Trophoblast cell (in vitro differentiated cells and primary cell): ENCODE data around the gene POLE4.
A peak's percentile ranks its signal among the peaks of the same experiment; 100 is the strongest.

ENCODE experiments used
- DNase-seq, 2 donors: peaks; one replicate each; pipeline ENCODE4 v3.0.0-alpha.2; 2016
- H2AFZ ChIP-seq: 2 replicates; pipeline ENCODE4 v1.6.1; 2013; ENCODE audit warnings: low read length, moderate library complexity, mild to moderate bottlenecking; ENCODE audit not compliant: insufficient read depth, poor library complexity
- H2AK5ac ChIP-seq: 2 replicates; pipeline ENCODE4 v1.6.1; 2013; ENCODE audit warnings: mild to moderate bottlenecking, low read length
- H2BK120ac ChIP-seq: 2 replicates; pipeline ENCODE4 v1.6.1; 2013; ENCODE audit warnings: low read length, mild to moderate bottlenecking, moderate library complexity; ENCODE audit not compliant: insufficient read depth, poor library complexity
- H2BK12ac ChIP-seq: 2 replicates; pipeline ENCODE4 v1.6.1; 2013; ENCODE audit warnings: mild to moderate bottlenecking, low read length, moderate library complexity
- H2BK5ac ChIP-seq: 2 replicates; pipeline ENCODE4 v1.6.1; 2013; ENCODE audit warnings: low read length, low read depth, moderate library complexity, mild to moderate bottlenecking; ENCODE audit not compliant: poor library complexity
- H3K14ac ChIP-seq: 2 replicates; pipeline ENCODE4 v1.6.1; 2013; ENCODE audit warnings: mild to moderate bottlenecking, low read length
- H3K18ac ChIP-seq: 2 replicates; pipeline ENCODE4 v1.6.1; 2013; ENCODE audit warnings: mild to moderate bottlenecking, low read length
- H3K23ac ChIP-seq: 2 replicates; pipeline ENCODE4 v1.6.1; 2013; ENCODE audit warnings: low read length
- H3K27ac ChIP-seq: 2 replicates; pipeline ENCODE4 v1.5.1; 2013; ENCODE audit warnings: low read depth, mild to moderate bottlenecking, inconsistent platforms, low read length, moderate library complexity
- H3K27me3 ChIP-seq: 2 replicates; pipeline ENCODE4 v1.6.1; 2013; ENCODE audit warnings: inconsistent platforms, mild to moderate bottlenecking, low read length, moderate library complexity; ENCODE audit not compliant: insufficient read depth
- H3K36me3 ChIP-seq, 2 experiments: 1 replicate in 1 of 2; 2 replicates in 1 of 2; pipeline ENCODE4 v1.6.1; 2013; ENCODE audit warnings: low read length in 2 of 2, mild to moderate bottlenecking in 2 of 2, moderate library complexity in 1 of 2; ENCODE audit not compliant: insufficient read depth in 2 of 2, control insufficient read depth in 1 of 2
- H3K4ac ChIP-seq: 2 replicates; pipeline ENCODE4 v1.6.1; 2013; ENCODE audit warnings: low read depth, mild to moderate bottlenecking, low read length, moderate library complexity
- H3K4me1 ChIP-seq, 2 experiments: 1 replicate in 1 of 2; 2 replicates in 1 of 2; pipeline ENCODE4 v1.6.1; 2013; ENCODE audit warnings: low read length in 2 of 2, mild to moderate bottlenecking in 2 of 2, moderate library complexity in 1 of 2; ENCODE audit not compliant: insufficient read depth in 2 of 2, control insufficient read depth in 1 of 2
- H3K4me2 ChIP-seq: 2 replicates; pipeline ENCODE4 v1.6.1; 2013; ENCODE audit warnings: inconsistent platforms, mild to moderate bottlenecking, low read length, moderate library complexity
- H3K4me3 ChIP-seq: 2 replicates; pipeline ENCODE4 v1.5.1; 2013; ENCODE audit warnings: mild to moderate bottlenecking, low read depth, low read length, inconsistent platforms
- H3K79me1 ChIP-seq: one replicate; pipeline ENCODE4 v1.6.1; 2013; ENCODE audit warnings: low read length
- H3K79me2 ChIP-seq: 2 replicates; pipeline ENCODE4 v1.6.1; 2013; ENCODE audit warnings: low read length, mild to moderate bottlenecking; ENCODE audit not compliant: control insufficient read depth, insufficient read depth, poor library complexity
- H3K9ac ChIP-seq: 2 replicates; pipeline ENCODE4 v1.6.1; 2013; ENCODE audit warnings: mild to moderate bottlenecking, low read length
- H3K9me3 ChIP-seq: 2 replicates; pipeline ENCODE4 v1.6.1; 2013; ENCODE audit warnings: low read depth, mild to moderate bottlenecking, control low read depth, inconsistent platforms, low read length; ENCODE audit not compliant: insufficient read depth
- H4K12ac ChIP-seq: 2 replicates; pipeline ENCODE4 v1.6.1; 2013; ENCODE audit warnings: low read depth, mild to moderate bottlenecking, low read length, moderate library complexity
- H4K8ac ChIP-seq: 2 replicates; pipeline ENCODE4 v1.6.1; 2013; ENCODE audit warnings: low read depth, mild to moderate bottlenecking, low read length, moderate library complexity
- H4K91ac ChIP-seq: one replicate; pipeline ENCODE4 v1.6.1; 2013; ENCODE audit warnings: low read depth, mild to moderate bottlenecking, low read length, moderate library complexity
- WGBS: extraction: QIAGEN DNeasy Blood & Tissue Kit; methylation state at CpG from one replicate; pipeline ENCODE4 v1.1.7; 2013; ENCODE audit warnings: missing lambda C conversion rate; ENCODE audit not compliant: insufficient read length, insufficient coverage; ENCODE audit errors: extremely low coverage; 5-methylcytosine and 5-hydroxymethylcytosine counted together

POLE4 gene

DNA sequence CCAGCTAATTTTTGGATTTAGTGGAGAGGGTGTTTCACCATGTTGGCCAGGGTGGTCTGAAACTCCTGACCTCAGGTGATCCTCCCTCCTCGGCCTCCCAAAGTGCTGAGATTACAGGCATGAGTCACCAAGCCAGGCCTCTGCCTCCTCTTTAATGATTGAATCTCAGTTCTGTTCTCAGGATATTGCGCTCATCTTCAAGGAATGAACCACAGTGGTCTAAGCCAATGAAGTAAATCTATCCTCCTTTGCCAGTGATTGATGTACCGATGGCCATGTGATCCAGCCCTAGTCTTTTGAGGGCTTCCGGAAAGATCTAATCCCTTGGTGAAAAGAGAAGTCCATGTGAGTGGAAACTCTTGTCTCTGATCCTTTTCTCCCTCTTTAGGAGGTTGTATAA lies 48.6 kb downstream of the POLE4 start:
- no peak overlapping the region for H2BK120ac ChIP-seq
- no peak overlapping the region for H3K4me3 ChIP-seq
- no peaks in the 10 kb centered on the region for H3K79me1 ChIP-seq
- no peak overlapping the region for H3K14ac ChIP-seq
- no peak overlapping the region for H3K27ac ChIP-seq
- no peak overlapping the region for H3K18ac ChIP-seq
- no peak overlapping the region for H3K23ac ChIP-seq
- WGBS, result no CpG with 5 or more reads among the region's 4 CpGs
- no peak overlapping the region for H4K12ac ChIP-seq
- no peaks in the 10 kb centered on the region for H3K27me3 ChIP-seq
- H3K79me2 ChIP-seq, result no peaks in the 10 kb centered on the region
- H2AFZ ChIP-seq, result no peak overlapping the region
- no peaks in the 10 kb centered on the region for H3K9me3 ChIP-seq
- no peak overlapping the region for H2BK5ac ChIP-seq
- no peak overlapping the region for H3K4me2 ChIP-seq
- H4K91ac ChIP-seq, result no peak overlapping the region
- no peak overlapping the region for H3K9ac ChIP-seq
- H2AK5ac ChIP-seq, result no peak overlapping the region
- H2BK12ac ChIP-seq, result no peak overlapping the region
- no peak overlapping the region for H3K4ac ChIP-seq
- no peak for DNase-seq
- peaks cover 2 to 5% of the 10 kb centered on the region in 2 experiments for H3K4me1 ChIP-seq
- H3K36me3 ChIP-seq, result no peaks in the 10 kb centered on the region
- H4K8ac ChIP-seq, result no peak overlapping the region

- Histone ChIP-seq H4K8ac (no peak overlapping the region), H3K18ac (no peak overlapping the region), H3K79me1 (no peaks in the 10 kb centered on the region), H2AFZ (no peak overlapping the region), H3K9ac (no peak overlapping the region), H2BK12ac (no peak overlapping the region), H3K4me3 (no peak overlapping the region), H3K4ac (no peak overlapping the region), H3K23ac (no peak overlapping the region), H3K9me3 (no peaks in the 10 kb centered on the region), H3K36me3 (no peaks in the 10 kb centered on the region), H2BK5ac (no peak overlapping the region), H4K91ac (no peak overlapping the region), H2AK5ac (no peak overlapping the region), H3K79me2 (no peaks in the 10 kb centered on the region), H3K14ac (no peak overlapping the region), H2BK120ac (no peak overlapping the region), H3K4me2 (no peak overlapping the region), H4K12ac (no peak overlapping the region), H3K4me1 (peaks cover 2 to 5% of the 10 kb centered on the region in 2 experiments), H3K27me3 (no peaks in the 10 kb centered on the region), H3K27ac (no peak overlapping the region)
- no CpG with 5 or more reads among the region's 4 CpGs for WGBS
- no peak for DNase-seq
These were observed 49.4 kb downstream of the POLE4 start for GRCh38 chr2:75007819-75008218.

DNA sequence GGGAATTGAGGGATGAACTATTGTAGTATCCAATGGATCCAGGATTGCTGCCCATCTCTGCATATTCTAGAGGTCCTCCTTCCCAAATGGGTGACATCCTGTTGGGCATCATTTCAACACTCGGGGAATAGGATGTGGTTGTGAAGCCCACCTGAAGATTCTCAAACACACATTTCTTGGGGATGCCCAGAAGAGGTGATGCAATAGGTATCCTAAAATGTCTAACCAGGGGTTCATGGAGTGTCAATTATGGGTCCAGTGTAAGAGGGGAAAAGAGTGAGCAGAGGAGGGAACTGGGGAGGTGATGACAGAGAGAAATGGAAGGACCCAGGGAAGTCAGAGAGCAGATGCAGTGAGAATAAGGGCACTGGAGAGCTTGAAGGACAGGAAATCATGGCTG lies 52.1 kb downstream of the POLE4 start:
- Histone ChIP-seq H2BK5ac (no peak overlapping the region), H3K79me1 (no peaks in the 10 kb centered on the region), H3K4me2 (no peak overlapping the region), H3K27ac (no peak overlapping the region), H3K23ac (no peak overlapping the region), H2AFZ (no peak overlapping the region), H4K12ac (no peak overlapping the region), H2BK120ac (peak overlapping the region; percentile 30), H2BK12ac (no peak overlapping the region), H3K9ac (no peak overlapping the region), H3K9me3 (no peaks in the 10 kb centered on the region), H3K18ac (no peak overlapping the region), H3K4me3 (no peak overlapping the region), H2AK5ac (no peak overlapping the region), H3K4ac (no peak overlapping the region), H3K27me3 (no peaks in the 10 kb centered on the region), H3K36me3 (no peaks in the 10 kb centered on the region), H3K14ac (no peak overlapping the region), H3K79me2 (no peaks in the 10 kb centered on the region), H4K8ac (no peak overlapping the region), H4K91ac (no peak overlapping the region), H3K4me1 (peaks cover 2 to 5% of the 10 kb centered on the region in 2 experiments)
- WGBS, result no CpG with 5 or more reads among the region's 1 CpG
- DNase-seq, result no peak

GRCh38 chr2:75012080-75012479 lies 53.6 kb downstream of the POLE4 start:
- Histone ChIP-seq H2BK5ac (no peak overlapping the region), H3K9ac (no peak overlapping the region), H3K4ac (no peak overlapping the region), H2AK5ac (no peak overlapping the region), H3K79me1 (no peaks in the 10 kb centered on the region), H3K14ac (no peak overlapping the region), H2BK12ac (no peak overlapping the region), H3K9me3 (no peaks in the 10 kb centered on the region), H4K91ac (no peak overlapping the region), H4K12ac (no peak overlapping the region), H3K36me3 (no peaks in the 10 kb centered on the region), H3K27ac (no peak overlapping the region), H3K18ac (no peak overlapping the region), H4K8ac (no peak overlapping the region), H3K4me2 (no peak overlapping the region), H2AFZ (no peak overlapping the region), H2BK120ac (no peak overlapping the region), H3K23ac (no peak overlapping the region), H3K79me2 (no peaks in the 10 kb centered on the region), H3K4me3 (no peak overlapping the region), H3K4me1 (peaks cover 2 to 5% of the 10 kb centered on the region in 2 experiments), H3K27me3 (no peaks in the 10 kb centered on the region)
- DNase-seq, result no peak
- no CpG with 5 or more reads among the region's 8 CpGs for whole genome bisulfite sequencing
